Glutamatergic neuron (in vitro differentiated cells): ENCODE results near the gene TTC23L. TPM values are rescaled to one million over a fixed set of nuclear protein-coding genes. Genes with fewer than 3 reads are reported as not detected.
A peak's percentile ranks its signal among the peaks of the same experiment; 100 is the strongest.

Experiments
- DNase-seq: peaks from one replicate; pipeline ENCODE4 v3.0.0; 2022
- H3K27ac Mint-ChIP-seq: one replicate; pipeline ENCODE4 v1.8.0; 2020; ENCODE audit warnings: mild to moderate bottlenecking, mixed read lengths, inconsistent platforms; ENCODE audit not compliant: unreplicated experiment
- H3K27me3 Mint-ChIP-seq: one replicate; pipeline ENCODE4 v1.8.0; 2020; ENCODE audit warnings: mild to moderate bottlenecking, moderate library complexity, mixed read lengths, inconsistent platforms; ENCODE audit not compliant: unreplicated experiment
- H3K36me3 Mint-ChIP-seq: one replicate; pipeline ENCODE4 v1.8.0; 2020; ENCODE audit warnings: mild to moderate bottlenecking, mixed read lengths, inconsistent platforms; ENCODE audit not compliant: unreplicated experiment
- H3K4me1 Mint-ChIP-seq: one replicate; pipeline ENCODE4 v1.8.0; 2020; ENCODE audit warnings: mild to moderate bottlenecking, low read depth, mixed read lengths, inconsistent platforms; ENCODE audit not compliant: unreplicated experiment
- H3K4me3 Mint-ChIP-seq: one replicate; pipeline ENCODE4 v1.8.0; 2020; ENCODE audit warnings: mild to moderate bottlenecking, mixed read lengths, inconsistent platforms; ENCODE audit not compliant: unreplicated experiment
- H3K9me3 Mint-ChIP-seq: one replicate; pipeline ENCODE4 v1.8.0; 2020; ENCODE audit warnings: mild to moderate bottlenecking, moderate library complexity, mixed read lengths, inconsistent platforms; ENCODE audit not compliant: unreplicated experiment
- total RNA-seq: library from RNA; stranded (reverse); fragmentation: NEBNext Ultra II Directional; extraction: Animal tissue kit (Norgen Biotek cat#: 25700); gene quantifications from one replicate; pipeline ENCODE4 v1.2.1, GENCODE V29; 2021; ENCODE audit not compliant: unreplicated experiment
- TF ChIP-seq, protein P1 (sequence below): fragments of 200-600 bp; sonication (generic); IDR thresholded peaks from one replicate; pipeline ENCODE4 v1.5.0; 2021; ENCODE audit not compliant: partially characterized antibody, unreplicated experiment

Gene TTC23L
- total RNA-seq, 1 donor from 2014 or later = 1.2 TPM

DNA sequence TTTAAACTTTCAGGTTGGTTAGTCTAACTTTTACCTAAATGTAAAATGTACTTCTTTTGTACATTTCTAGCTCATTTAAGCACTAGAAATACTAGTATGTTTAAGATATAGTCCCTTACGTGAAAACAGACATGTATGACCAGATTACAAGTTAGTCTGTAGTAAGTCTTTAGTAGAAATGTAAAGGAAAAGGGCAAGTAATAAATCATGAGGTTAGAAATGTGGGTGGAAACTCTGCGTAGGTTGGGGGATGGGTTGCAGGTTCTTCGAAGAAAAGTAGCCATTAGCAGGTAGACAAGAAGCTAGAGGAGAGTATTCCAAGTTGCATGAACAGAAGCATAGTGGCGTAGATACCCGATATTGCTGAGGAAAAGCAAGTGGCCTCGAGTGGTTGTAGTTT lies 53.5 kb downstream of the TTC23L start:
- H3K27me3 Mint-ChIP-seq = no peaks in the 10 kb centered on the region
- H3K9me3 Mint-ChIP-seq = no peaks in the 10 kb centered on the region
- no peaks in the 10 kb centered on the region for H3K36me3 Mint-ChIP-seq
- H3K4me3 Mint-ChIP-seq = no peak overlapping the region
- H3K27ac Mint-ChIP-seq = no peak overlapping the region
- DNase-seq = no peak
- TF ChIP-seq, protein P1, sequence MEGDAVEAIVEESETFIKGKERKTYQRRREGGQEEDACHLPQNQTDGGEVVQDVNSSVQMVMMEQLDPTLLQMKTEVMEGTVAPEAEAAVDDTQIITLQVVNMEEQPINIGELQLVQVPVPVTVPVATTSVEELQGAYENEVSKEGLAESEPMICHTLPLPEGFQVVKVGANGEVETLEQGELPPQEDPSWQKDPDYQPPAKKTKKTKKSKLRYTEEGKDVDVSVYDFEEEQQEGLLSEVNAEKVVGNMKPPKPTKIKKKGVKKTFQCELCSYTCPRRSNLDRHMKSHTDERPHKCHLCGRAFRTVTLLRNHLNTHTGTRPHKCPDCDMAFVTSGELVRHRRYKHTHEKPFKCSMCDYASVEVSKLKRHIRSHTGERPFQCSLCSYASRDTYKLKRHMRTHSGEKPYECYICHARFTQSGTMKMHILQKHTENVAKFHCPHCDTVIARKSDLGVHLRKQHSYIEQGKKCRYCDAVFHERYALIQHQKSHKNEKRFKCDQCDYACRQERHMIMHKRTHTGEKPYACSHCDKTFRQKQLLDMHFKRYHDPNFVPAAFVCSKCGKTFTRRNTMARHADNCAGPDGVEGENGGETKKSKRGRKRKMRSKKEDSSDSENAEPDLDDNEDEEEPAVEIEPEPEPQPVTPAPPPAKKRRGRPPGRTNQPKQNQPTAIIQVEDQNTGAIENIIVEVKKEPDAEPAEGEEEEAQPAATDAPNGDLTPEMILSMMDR = no peak
- H3K4me1 Mint-ChIP-seq = no peaks in the 10 kb centered on the region

DNA sequence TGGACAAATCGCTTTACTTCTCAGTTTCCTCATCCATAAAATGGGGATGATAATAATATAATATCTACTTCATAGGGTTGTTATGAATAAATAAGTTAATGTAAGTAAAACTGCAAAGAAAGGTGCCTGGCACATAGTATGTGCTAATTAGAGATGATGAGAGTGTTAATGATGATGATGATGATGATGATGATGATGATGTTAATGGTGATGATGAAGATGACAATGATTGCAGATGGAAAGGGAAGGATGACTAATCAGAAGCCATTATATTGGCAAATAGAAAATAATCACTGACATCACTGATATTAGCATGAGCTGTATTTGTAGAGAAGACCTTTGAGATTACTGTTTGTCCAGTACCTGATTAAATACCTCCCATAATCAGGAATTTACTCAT lies 55.8 kb downstream of the TTC23L start:
- no peaks in the 10 kb centered on the region for H3K27me3 Mint-ChIP-seq
- H3K36me3 Mint-ChIP-seq = no peaks in the 10 kb centered on the region
- DNase-seq = no peak
- TF ChIP-seq, protein P1 = no peak
- H3K4me1 Mint-ChIP-seq = no peaks in the 10 kb centered on the region
- no peak overlapping the region for H3K27ac Mint-ChIP-seq
- H3K9me3 Mint-ChIP-seq = no peaks in the 10 kb centered on the region
- H3K4me3 Mint-ChIP-seq = no peak overlapping the region

DNA sequence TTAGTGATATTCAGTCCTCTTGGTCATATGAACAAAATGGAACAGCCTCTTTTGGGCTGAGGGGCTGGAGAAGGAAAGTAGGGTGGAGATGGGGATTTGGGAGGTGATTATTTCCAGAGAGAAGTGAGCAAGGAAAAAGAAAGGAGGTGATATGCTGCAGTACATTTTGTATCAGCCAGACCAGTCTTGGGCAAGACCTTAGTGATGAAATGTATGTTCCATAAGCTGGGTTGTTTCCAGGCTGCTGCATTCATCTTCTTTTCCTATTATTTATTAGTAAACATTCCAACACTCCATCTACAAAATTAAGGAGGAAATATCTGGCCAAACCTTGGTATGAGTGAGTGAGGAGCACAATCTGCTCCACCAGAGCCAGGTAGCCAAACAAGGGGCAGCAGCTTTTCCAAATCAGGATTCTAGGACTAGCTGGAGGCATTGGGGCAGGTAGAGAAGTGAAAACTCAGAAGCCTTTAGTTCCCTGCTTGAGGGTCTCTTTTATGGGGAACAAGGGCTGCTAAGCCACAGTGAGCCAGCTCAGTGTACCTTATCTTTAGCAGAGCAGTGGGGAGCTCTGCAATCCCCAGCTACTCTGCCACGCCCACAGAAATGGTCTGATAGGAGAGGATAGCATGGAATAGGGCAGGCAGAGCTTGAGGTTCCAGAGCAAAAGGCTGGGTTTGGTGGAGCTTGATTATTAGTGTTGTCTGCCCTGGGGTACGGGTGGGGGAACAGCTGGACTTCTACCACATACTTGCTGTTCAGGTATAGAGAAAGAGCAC lies 56.9 kb downstream of the TTC23L start:
- Mint-ChIP-seq H3K27me3 (no peaks in the 10 kb centered on the region), H3K4me3 (no peak overlapping the region), H3K36me3 (no peaks in the 10 kb centered on the region), H3K27ac (no peak overlapping the region), H3K4me1 (no peaks in the 10 kb centered on the region), H3K9me3 (no peaks in the 10 kb centered on the region)
- no peak for DNase-seq
- TF ChIP-seq, protein P1 = no peak

DNA sequence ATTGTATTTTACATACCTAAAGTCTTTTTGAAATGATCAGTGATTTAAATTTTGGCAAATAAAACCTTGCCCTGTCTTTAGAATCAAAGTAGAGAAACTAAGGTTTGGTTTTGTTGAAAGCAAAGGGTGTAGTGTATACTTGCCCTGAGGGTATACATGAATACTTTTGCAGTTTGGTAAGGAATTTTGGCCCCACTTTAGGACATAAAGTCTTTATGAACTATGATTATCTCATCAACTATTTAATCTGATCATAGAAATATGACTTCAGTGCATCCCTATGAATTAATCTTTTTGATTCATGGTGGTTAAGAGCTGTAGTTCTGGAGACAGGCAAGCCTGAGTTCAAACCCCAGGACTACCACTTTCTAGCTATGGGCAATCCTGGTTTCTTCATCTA lies 58.7 kb downstream of the TTC23L start:
- H3K4me1 Mint-ChIP-seq = no peaks in the 10 kb centered on the region
- DNase-seq = no peak
- TF ChIP-seq, protein P1 = no peak
- H3K36me3 Mint-ChIP-seq = no peaks in the 10 kb centered on the region
- H3K27me3 Mint-ChIP-seq = no peaks in the 10 kb centered on the region
- H3K27ac Mint-ChIP-seq = no peak overlapping the region
- H3K9me3 Mint-ChIP-seq = no peaks in the 10 kb centered on the region
- no peak overlapping the region for H3K4me3 Mint-ChIP-seq

DNA sequence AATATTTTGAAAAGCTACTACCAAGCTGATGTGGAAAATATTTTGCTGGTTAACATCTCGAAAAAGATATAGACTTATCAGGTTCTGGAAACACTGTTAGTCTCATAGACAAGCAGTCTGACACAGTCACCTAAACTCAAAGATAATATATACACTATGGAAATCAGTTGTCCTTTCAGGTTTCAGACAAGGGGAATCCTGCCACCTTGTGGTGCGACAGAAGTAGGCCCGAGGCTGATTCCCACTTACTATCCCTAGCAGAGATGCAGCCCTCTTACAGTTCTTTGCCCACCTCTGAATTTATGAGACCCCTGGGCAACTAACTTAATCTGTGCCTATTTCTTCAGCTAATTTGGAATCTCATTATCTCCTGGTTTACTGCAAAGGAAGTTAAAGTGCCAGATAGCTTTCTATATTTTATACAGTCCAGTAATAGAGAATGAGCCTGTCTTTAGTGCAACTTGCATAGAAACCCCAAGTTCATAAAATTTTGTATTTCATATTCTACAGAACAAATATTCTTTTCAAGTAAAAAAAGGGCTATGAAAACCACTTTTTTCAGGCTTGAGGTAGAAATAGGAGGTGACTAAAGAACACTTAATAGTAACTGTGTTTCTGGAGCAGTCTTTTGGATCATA lies 59.4 kb downstream of the TTC23L start:
- Mint-ChIP-seq H3K4me1 (no peaks in the 10 kb centered on the region), H3K27me3 (no peaks in the 10 kb centered on the region), H3K36me3 (no peaks in the 10 kb centered on the region), H3K27ac (no peak overlapping the region), H3K4me3 (no peak overlapping the region), H3K9me3 (no peaks in the 10 kb centered on the region)
- peak; percentile 71 for DNase-seq
- TF ChIP-seq, protein P1 = peak; percentile 75
